Right lobe of liver (tissue), 4 donors: ENCODE measurements around the gene MARF1.

Experiments used
- CTCF ChIP-seq, 4 donors: fragments of 200-600 bp in 3 of 4; fragments of 450-650 bp in 1 of 4; IDR thresholded peaks; one replicate each; pipeline versions ENCODE4 v1.5.1 to v1.8.0; 2016 to 2022; ENCODE audit warnings: antibody characterized with exemption in 4 of 4, mild to moderate bottlenecking in 2 of 4
- POLR2A ChIP-seq: fragments of 450-650 bp; IDR thresholded peaks from one replicate; pipeline ENCODE4 v1.6.1; 2017; ENCODE audit warnings: antibody characterized with exemption, mild to moderate bottlenecking
- donor health status: DM: no; HTN: no; CAD: no.
- donor health status: DM: no; HTN: no; CAD: no.
- donor health status: DM: no; HTN: yes; CAD: no.

GRCh38 chr16:15598648-15599190 lies 44.2 kb downstream of the MARF1 start:
- no peak for TF ChIP-seq CTCF (IDR thresholded peaks at IDR 0.05)
- TF ChIP-seq POLR2A: no peak
